Middle frontal gyrus (tissue), 1 donor: ENCODE measurements around the gene DCC.
A peak's percentile ranks its signal among the peaks of the same experiment; 100 is the strongest.

ENCODE experiments used
- DNase-seq: peaks from one replicate; pipeline ENCODE4 v3.0.0-alpha.2; 2015; ENCODE audit warnings: low spot score; ENCODE audit errors: extremely low spot score

The DCC gene, protein sequence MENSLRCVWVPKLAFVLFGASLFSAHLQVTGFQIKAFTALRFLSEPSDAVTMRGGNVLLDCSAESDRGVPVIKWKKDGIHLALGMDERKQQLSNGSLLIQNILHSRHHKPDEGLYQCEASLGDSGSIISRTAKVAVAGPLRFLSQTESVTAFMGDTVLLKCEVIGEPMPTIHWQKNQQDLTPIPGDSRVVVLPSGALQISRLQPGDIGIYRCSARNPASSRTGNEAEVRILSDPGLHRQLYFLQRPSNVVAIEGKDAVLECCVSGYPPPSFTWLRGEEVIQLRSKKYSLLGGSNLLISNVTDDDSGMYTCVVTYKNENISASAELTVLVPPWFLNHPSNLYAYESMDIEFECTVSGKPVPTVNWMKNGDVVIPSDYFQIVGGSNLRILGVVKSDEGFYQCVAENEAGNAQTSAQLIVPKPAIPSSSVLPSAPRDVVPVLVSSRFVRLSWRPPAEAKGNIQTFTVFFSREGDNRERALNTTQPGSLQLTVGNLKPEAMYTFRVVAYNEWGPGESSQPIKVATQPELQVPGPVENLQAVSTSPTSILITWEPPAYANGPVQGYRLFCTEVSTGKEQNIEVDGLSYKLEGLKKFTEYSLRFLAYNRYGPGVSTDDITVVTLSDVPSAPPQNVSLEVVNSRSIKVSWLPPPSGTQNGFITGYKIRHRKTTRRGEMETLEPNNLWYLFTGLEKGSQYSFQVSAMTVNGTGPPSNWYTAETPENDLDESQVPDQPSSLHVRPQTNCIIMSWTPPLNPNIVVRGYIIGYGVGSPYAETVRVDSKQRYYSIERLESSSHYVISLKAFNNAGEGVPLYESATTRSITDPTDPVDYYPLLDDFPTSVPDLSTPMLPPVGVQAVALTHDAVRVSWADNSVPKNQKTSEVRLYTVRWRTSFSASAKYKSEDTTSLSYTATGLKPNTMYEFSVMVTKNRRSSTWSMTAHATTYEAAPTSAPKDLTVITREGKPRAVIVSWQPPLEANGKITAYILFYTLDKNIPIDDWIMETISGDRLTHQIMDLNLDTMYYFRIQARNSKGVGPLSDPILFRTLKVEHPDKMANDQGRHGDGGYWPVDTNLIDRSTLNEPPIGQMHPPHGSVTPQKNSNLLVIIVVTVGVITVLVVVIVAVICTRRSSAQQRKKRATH (N-terminal part only)

DNA sequence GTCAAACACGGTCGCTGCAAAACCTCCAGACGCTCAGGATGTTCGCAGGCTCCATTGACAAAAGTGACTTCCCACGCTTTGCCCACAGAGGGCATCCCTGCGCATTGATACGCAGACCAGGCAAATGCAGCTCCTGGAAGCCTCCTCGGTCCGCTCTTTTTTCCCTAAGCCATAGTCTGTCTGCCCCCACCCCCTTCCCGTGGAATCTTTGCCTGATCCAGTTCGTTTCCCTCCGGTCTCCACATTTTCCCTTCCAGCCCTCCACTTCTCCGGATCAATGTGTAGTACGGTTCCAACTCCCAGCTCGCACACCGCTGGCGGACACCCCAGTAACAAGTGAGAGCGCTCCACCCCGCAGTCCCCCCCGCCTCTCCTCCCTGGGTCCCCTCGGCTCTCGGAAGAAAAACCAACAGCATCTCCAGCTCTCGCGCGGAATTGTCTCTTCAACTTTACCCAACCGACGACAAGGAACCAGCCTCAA, at the start of gene DCC:
Gene DCC (plus strand): TSS at position 307 of the 481 bp plus-strand sequence. CDS start 591 bp downstream, outside the sequence.
- peak; percentile 37 for DNase-seq

DNA sequence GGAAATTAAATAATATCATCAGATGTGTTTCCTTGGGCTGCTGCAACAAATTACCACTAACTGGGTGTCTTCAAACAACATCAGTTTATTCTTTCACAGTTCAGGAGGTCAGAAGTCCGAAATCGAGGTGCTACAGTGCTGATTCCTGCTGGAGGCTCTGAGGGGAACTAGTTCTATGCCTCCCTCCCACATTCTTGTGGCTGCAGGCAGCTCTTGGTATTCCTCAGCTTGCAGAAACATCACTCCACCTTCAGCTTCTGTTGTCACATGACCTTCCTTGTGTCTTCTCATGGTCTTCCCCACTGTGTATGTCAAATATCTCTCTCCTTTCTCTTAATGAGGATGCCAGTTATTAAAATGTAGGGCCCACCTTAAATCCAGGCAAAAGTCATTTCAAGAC, 29.3 kb upstream of the DCC start:
- DNase-seq, result no peak

DNA sequence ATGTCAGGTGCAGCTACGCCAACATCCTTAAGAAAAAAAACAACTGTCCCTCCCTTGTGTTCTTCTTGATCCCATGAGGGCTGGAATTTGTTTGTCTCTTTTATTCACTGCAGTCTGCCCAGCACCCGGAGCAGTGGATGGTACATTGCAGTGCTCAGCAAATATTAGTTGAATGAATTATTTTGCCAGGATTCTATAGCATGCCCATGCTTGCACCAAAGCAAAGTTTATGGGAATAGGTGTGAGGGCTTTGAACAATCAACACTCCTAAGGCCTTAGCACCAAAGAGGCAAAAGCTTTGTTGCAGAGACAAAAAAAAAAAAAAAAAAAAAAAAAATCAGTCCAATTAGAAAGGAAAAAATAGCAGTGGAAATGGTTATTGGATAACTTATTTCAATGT, 28.7 kb upstream of the DCC start:
- no peak for DNase-seq

DNA sequence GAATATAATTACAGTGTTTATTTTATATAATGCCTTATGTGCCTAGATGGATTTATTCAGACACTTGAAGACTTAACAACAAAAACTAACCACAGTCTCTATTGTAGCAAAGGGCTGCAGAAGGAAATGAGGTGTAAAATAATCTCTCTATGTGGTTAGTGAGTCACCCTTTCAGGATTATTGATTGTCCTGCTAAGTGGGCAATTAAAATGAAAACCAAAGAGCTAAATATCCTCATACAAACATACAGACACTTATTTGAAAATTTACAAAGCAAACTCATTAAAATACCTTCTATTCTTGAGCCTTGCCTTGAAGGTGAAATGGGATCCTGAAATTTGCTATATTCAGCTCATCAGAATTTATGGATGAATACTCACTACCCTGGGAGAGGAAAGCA, 27.7 kb upstream of the DCC start:
- DNase-seq, result no peak

DNA sequence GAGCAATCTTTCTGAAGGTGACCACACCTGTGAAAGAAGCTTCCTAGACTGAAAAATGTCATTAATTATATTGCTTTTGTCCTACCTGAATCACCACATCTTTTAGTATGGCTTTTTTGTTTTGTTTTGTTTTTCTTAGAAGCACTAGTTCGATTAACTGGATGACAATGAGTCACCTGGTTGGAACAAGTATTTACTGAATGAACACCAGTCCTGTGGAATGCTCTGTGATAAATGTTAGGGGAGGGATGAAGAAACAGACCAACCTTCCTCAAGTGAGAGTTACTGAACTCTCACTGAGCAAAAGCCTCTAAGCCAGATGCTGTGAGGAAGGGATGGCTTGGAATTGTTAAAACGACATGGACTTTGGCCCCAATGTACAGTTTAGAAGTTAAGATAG, 26.8 kb upstream of the DCC start:
- DNase-seq, result no peak

DNA sequence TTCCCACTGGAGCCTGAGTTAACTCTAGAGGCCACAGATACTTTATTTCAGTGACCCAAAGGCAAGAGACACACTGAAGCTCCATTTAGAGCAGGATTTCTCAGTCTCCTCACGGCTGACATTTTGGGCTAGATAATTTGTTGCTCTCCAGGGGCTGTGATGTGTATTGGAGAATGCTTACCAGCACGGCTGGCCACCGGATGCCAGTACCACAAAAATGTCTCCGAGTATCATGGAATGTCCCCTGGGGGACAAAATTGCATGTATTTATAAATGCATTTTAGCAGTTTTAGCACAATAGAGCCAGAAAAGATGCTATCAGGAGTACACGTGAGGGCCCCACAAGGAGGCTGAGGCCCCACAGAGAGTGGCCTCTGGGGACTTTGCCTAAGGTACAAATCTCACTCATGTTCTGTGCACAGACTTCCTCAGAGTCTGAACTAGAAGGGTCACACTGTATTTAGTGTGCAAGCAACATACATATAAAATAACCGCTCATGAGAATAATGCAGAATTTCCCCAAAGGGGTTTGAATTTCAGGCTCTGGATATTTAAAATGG, 20.5 kb upstream of the DCC start:
- DNase-seq, result no peak

DNA sequence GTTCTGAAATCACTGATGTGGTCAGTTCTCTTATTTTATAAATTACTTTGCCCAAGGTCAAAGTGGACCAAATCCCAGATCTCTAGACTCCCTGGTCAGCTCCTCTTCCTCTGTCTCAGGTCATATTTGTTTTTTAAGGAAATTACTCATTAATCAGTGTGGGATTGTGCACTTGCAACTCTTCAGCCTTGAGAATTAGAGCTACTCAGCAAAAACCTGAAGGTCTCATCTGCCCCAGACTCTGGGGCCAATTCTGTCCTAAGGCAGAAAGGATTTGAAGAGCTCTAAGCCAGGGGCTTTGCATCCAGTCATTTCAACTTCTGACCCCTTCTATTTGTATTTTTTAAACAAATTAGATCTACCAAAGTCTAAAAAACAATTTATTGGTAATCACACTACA, 17.7 kb upstream of the DCC start:
- DNase-seq, result no peak

DNA sequence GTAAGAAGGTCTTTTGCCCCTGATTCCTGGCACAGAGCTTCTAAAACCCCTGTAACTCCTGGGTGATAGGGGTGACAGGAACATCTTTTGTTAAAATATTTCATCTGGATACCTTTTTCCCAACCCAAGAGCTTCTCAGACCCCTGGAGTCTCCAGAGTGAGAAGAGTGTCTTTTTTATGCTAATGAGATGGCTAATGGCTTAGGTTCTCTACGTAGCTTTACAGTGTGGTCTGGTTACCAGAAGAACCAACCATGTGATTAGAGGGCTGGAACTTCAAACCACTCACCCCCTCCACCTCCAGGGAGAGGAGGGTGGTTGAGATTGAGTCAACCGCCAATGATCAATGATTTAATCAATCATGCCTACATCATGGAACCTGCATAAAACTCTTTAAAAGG, 16.2 kb upstream of the DCC start:
- DNase-seq, result no peak

DNA sequence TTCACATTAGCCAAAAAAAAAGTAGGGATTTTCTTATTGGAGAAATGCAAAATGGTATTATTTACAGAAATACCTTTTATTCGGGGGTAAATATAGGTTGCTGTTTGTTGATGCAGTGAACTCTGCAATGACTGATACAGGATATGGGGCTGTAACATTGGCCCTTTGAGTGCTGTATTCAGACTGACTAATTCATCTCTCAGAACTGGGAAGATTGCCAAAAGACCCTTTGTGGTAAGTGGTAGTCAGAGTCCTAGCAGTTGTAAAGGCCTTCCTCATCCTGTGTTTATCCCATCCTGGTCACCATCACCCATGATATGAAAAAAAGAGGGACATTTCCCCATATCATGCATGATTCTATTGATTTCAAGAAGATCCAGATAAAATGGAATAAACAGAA, 14.0 kb upstream of the DCC start:
- DNase-seq, result no peak

DNA sequence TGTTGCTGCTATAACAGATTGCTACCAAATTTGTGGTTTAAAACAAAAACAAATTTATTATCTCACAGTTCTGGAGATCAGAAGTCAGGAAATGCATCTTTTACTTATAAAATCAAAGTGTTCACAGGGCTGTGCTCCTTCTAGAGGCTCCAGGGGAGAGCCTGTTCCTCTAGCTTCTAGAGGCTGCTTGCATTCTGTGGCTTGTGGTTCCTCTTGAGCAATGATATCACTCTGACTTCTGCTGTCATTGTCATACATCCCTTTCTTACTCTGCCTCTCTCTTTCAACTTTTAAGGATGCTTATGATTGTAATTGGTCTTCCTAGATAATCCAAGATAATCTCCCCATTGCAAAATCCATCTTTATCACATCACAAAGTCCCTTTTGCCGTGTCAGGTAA, 6.1 kb upstream of the DCC start:
- DNase-seq, result no peak

DNA sequence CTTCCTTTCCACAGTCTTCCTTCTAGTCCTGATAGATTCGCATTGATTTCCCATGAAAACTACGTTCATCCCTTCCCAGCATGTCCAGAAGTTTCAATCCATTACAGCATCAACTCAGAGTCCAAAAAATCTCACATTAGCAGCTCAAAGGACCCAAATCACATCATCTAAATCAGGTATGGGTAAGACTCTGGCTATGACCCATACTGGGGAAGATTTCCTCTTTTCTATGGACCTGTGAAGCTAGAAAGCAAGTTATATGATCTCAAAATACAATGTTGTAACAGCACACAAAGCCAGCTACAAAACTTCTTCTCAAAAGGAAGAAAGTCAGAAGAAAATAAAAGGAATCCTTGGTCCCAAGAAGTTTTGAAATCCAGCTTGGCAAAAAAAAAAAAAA, 5.7 kb upstream of the DCC start:
- DNase-seq, result no peak

DNA sequence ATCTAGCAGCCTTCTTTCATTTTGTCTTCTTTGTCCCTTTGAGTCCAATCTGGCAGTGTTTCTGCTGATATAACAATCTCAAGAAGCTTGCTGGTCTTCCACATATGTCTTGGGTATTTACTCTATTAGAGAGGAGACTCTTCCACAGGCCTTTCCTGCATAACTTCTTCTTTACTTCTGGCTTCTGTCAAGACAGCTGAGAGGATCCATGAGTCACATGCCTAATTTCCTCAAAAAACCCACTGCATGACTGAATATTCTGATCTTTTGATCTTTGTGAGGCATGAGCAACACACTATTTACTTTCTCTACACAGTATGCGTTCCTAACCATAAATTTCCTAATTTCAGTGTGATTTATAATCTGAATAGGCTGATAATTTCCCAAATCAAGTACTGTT, 5.1 kb upstream of the DCC start:
- no peak for DNase-seq

DNA sequence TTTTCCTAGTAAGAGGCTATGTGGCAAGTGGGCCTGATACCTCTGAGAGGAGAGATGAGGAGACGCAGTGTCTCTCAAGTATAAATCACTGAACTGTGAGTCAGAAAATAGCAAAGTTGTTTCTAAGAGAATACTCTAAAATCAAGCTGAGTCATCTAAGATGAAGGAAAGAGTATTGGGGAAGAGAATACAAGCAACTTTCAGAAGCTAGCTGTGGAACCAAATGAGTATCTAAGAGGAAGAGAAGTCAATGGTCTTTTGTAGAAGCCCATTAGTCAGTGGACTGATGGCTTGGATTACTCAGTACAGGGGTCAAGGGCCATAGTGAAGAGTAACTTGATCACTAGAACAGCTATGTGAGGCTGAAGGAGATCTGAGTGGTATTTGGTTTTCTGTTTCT, 2.7 kb upstream of the DCC start:
- DNase-seq, result no peak

DNA sequence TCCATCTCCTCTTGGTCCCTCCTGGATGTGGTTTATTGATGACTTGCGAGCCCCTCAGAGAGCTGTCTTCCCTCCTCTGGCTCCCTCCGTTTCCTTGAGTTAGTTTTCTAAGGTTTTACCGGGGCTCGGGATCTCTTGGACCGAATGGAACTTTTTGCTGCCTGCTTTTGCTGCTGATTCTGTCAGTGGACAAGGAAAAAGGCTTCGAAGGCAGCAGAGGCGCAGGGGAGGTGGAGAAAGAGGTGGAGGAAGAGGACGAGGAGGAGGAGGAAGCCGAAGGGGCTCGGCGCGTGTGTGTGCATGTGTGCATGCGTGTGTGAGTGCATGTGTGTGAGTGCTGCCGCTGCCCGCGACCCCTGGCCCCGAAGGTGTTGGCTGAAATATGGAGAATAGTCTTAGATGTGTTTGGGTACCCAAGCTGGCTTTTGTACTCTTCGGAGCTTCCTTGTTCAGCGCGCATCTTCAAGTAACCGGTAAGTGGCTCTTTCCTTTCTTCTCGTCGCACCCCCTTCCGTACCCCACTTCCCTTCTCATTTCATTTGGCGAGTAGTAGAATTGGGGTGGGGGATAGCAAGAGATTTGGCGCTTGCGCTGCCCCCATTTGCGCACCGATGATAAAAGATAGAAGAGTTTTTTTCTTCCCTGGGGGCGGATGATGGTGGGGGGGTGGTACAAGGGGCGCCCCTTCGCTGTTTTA, 557 bp downstream of the DCC start:
- no peak for DNase-seq

DNA sequence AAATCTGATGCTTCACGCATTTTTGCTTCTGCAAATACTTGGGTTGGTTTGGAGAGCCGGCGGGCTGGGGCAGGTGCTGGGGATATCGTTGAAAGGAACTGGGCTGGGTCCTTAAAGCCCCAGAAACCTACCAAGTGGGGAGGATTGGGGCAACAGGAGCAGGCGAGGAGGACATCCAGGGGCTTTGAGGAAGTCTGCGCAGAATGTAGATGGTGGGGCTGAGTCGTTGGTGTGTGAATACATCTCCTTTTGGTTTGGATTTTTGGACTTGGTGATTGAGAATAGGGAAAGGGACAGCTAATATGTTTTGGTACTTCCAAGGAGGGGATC, 1.1 kb downstream of the DCC start:
- no peak for DNase-seq

DNA sequence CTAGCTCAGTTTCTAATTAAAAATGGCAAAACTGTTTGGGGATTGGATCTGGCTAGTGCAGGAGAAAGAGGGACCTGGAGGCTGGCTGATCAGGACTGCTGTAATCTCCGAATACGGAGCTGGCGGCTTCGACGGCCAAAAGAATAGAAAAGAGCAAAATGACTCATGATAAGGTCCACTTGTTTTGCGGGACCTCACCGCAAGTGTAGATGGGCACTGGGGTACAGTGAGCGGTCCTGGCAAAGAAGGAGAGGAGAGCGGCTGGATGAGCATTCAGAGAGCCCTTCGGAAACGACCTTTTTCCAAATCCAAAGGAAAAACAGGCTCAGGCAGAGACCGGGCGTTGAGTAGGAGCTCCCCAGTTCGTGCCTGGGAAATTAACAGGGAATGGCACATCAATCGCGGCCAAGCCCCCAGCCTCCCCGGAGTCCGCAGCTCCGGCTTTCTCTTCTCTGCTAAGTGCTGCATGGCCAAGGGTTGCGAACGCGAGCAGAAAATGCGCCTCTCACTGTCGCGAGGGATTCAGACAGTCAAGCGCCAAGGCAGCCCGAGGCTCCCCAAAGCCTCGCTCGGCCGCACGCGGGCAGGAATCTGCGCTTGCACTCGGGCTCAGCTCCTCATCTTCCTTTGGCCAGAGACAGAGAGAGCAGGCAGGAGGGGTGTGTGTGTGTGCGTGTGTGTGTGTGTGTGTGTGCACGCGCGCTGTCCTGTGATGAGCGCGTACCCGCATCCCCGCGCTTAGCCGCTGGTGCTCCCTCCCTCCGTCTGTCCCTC, 1.8 kb downstream of the DCC start:
- DNase-seq, result no peak

DNA sequence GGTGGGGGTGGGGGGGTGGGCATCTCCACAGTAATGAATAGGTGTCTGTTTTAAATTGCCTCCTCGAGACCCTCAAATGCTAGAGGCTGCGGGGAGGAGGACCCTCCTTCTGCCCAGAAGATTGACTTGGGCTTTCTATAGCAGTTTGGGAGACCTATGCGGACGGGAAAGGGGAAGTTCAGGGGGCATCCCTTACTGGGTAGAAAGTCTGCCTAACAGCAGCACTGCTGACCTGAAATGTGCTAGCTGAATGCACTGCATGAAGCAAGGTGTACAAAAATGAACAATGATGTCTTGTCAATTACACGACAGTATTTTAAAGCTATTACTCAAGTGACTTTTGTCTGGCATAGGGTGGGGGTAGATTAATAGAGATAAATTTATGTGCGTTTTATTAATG, 2.5 kb downstream of the DCC start:
- no peak for DNase-seq

DNA sequence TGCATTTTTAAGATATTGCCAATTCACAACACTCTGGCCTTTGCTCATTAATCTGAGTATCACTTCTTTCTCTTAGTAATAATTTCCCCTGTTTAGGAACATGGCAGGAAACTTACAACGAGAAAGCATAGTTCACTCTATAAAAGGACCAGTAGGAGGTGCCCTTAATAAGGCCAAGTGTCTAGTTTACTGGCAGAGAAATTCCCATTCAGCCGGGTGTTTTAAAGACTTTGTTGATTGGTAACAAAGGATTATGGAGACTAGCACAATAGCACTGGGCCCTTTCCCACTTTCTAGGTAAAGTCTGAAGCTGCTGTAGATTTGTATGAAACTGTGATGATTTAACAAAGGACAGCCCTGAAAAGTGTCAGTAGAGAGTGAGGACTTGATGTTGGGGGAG, 3.1 kb downstream of the DCC start:
- DNase-seq, result peak; percentile 45

DNA sequence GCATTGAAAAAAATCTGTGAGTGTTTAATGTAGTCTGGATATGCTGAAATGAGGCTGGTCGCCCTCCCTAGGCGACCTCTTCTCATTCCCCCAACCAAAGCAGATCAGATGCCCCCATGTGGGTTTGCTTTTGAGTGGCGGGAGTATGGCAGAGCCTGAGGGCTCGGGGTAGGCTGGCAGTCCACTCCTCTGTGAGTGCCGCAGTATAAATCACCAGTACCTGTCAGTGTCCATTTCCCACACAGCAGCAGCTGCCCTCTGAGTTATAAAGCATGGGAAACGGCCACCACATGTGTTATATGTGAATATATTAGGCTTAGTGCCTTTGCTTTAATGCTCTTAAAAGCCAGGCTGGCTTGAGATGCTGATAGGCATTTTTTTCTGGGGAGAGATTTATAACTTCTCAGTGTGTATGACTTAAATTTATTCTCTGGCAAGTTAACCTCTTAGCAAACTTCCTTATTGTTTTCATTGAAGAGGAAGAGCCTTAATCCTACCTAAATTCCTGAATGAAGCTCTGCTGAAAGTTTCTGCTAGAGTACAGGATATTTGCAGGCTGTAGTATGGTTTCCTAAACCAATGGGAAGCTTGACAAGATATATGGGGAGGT, 3.8 kb downstream of the DCC start:
- DNase-seq, result no peak

DNA sequence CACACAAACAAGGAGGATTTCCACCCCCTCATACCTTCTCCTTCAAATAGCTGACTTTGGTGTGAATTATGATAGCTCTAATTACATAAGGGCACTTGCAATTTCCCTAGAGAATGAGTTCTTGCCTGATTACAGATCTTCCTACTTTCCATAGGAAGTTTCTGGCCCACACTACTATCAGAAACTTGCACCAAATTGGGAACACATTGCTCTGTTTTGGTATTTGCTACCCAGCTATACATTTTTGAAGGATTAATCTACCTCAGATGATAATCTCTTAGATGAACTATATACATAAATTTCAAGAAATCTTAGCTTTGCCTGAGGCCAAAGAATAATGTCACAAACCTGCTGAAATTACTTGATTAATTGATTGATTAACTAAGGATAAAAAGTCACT, 4.9 kb downstream of the DCC start:
- DNase-seq, result no peak
